Skeletal muscle satellite cell (primary cell): ENCODE data around the gene RWDD3.

Experiments
- H3K27me3 ChIP-seq: 2 replicates; pipeline ENCODE4 v1.7.0; 2013; ENCODE audit warnings: low read length; ENCODE audit not compliant: control insufficient read depth, insufficient read depth
- H3K36me3 ChIP-seq: 2 replicates; pipeline ENCODE4 v1.7.0; 2013; ENCODE audit warnings: mild to moderate bottlenecking, control low read depth, low read length; ENCODE audit not compliant: insufficient read depth
- H3K4me1 ChIP-seq: 2 replicates; pipeline ENCODE4 v1.7.0; 2013; ENCODE audit warnings: low read length; ENCODE audit not compliant: control insufficient read depth, insufficient read depth
- H3K4me2 ChIP-seq: 2 replicates; pipeline ENCODE4 v1.7.0; 2013; ENCODE audit warnings: mild to moderate bottlenecking, low read length
- H3K4me3 ChIP-seq: 2 replicates; pipeline ENCODE4 v1.7.0; 2013; ENCODE audit warnings: low read length
- H3K9ac ChIP-seq: 2 replicates; pipeline ENCODE4 v1.7.0; 2013; ENCODE audit warnings: mild to moderate bottlenecking, low read depth, low read length, moderate library complexity
- H3K9me3 ChIP-seq: replicated peaks from 2 replicates; pipeline ENCODE4 v1.7.0; 2013; ENCODE audit warnings: mild to moderate bottlenecking, control low read depth, low read length

RWDD3 gene

DNA sequence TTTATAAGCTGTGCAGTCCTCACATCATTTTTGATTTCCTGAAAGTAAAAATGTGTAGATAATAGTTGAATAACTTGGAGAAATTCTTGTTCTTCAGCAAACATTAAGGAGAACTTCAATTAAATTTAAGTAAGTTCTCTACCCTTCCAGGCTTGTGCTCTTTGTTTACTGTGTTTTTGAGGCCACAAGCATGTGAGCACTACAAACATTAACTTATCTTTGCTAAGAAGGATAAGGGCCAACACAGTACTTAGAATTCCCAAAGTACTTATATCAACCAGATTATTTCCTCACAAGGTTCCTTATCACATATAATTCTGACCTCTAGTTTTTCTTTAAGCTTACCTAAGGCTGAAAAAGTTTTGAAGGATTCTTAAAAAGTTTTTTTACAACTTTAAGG, 24.7 kb upstream of the RWDD3 start:
- Histone ChIP-seq H3K9me3 (no peaks in the 10 kb centered on the region), H3K4me2 (no peak overlapping the region), H3K36me3 (no peaks in the 10 kb centered on the region), H3K4me3 (no peak overlapping the region), H3K4me1 (no peaks in the 10 kb centered on the region), H3K9ac (no peak overlapping the region), H3K27me3 (no peaks in the 10 kb centered on the region)

- peaks cover 3% of the 10 kb centered on the region for H3K27me3 ChIP-seq
- H3K9me3 ChIP-seq, result no peaks in the 10 kb centered on the region
Observed at GRCh38 chr1:95216292-95216990, 17.6 kb upstream of the RWDD3 start.

GRCh38 chr1:95217371-95217770, 16.6 kb upstream of the RWDD3 start:
- Histone ChIP-seq H3K9me3 (no peaks in the 10 kb centered on the region), H3K4me2 (no peak overlapping the region), H3K27me3 (peaks cover 3% of the 10 kb centered on the region), H3K4me3 (no peak overlapping the region), H3K36me3 (no peaks in the 10 kb centered on the region), H3K9ac (no peak overlapping the region), H3K4me1 (no peaks in the 10 kb centered on the region)

More at GRCh38 chr1:95216292-95216990, 17.6 kb upstream of the RWDD3 start:
- Histone ChIP-seq H3K4me1 (no peaks in the 10 kb centered on the region), H3K4me2 (no peak overlapping the region), H3K9ac (no peak overlapping the region), H3K4me3 (no peak overlapping the region), H3K36me3 (no peaks in the 10 kb centered on the region)

GRCh38 chr1:95219407-95219806, 14.6 kb upstream of the RWDD3 start:
- no peak overlapping the region for H3K9ac ChIP-seq
- no peaks in the 10 kb centered on the region for H3K36me3 ChIP-seq
- no peak overlapping the region for H3K4me3 ChIP-seq
- H3K4me1 ChIP-seq, result no peaks in the 10 kb centered on the region
- H3K27me3 ChIP-seq, result peaks cover 3% of the 10 kb centered on the region
- no peaks in the 10 kb centered on the region for H3K9me3 ChIP-seq
- no peak overlapping the region for H3K4me2 ChIP-seq

- Histone ChIP-seq H3K27me3 (peaks cover 3% of the 10 kb centered on the region), H3K4me3 (no peak overlapping the region), H3K9ac (no peak overlapping the region), H3K4me2 (no peak overlapping the region), H3K9me3 (no peaks in the 10 kb centered on the region), H3K36me3 (no peaks in the 10 kb centered on the region), H3K4me1 (no peaks in the 10 kb centered on the region)
Observed at GRCh38 chr1:95221306-95221705, 12.7 kb upstream of the RWDD3 start.

- Histone ChIP-seq H3K27me3 (peaks cover 3% of the 10 kb centered on the region), H3K9me3 (no peaks in the 10 kb centered on the region), H3K9ac (no peak overlapping the region), H3K4me2 (no peak overlapping the region), H3K36me3 (no peaks in the 10 kb centered on the region), H3K4me3 (no peak overlapping the region), H3K4me1 (no peaks in the 10 kb centered on the region)
Observed at GRCh38 chr1:95222629-95223028, 11.4 kb upstream of the RWDD3 start.

GRCh38 chr1:95223110-95223509, 10.9 kb upstream of the RWDD3 start:
- H3K4me1 ChIP-seq, result no peaks in the 10 kb centered on the region
- H3K27me3 ChIP-seq, result peaks cover 3% of the 10 kb centered on the region
- H3K4me2 ChIP-seq, result no peak overlapping the region
- H3K9me3 ChIP-seq, result no peaks in the 10 kb centered on the region
- no peak overlapping the region for H3K4me3 ChIP-seq
- no peak overlapping the region for H3K9ac ChIP-seq
- no peaks in the 10 kb centered on the region for H3K36me3 ChIP-seq

DNA sequence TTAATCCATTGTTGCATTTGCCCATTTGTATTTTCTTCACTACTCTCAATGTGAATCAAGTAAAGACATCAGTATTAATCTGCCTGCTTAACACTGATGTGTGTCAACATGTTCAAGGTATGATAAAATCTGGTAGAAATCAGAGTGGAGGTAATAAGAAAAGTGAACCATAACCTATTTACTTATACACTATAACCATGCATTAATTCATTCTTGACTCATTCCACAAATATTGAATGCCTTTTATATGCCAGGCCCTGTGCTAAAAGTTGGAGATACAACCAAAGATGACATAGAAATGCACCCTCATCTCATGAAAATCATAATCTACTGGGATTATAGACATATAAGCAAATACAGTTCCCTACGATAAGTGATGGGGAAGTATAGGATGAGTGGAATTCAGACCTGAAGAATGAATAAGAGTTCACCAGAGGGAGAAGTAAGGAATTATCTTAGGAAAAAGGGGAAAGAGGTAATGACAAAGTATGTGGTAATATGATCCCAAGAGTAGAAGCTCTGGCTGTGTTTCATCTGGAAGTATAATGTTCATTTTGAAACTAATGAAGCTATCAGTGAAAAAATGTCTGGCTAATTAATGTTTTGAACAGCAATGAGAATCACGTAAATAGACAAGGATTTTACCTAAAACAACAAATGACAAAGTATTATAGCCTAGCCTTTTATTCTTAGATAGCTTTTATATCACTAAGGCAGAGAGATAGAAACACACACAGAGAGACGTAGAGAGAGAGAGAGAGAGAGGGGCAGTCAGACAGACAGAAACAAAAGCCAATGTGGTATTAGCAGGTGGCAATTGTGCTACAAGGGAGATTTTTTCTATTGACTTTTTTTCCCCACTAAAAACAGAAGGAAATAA, 7.0 kb upstream of the RWDD3 start:
- H3K4me2 ChIP-seq, result no peak overlapping the region
- no peaks in the 10 kb centered on the region for H3K9me3 ChIP-seq
- H3K27me3 ChIP-seq, result no peaks in the 10 kb centered on the region
- H3K4me3 ChIP-seq, result no peak overlapping the region
- no peaks in the 10 kb centered on the region for H3K36me3 ChIP-seq
- H3K4me1 ChIP-seq, result no peaks in the 10 kb centered on the region
- no peak overlapping the region for H3K9ac ChIP-seq

GRCh38 chr1:95229037-95229436, 5.0 kb upstream of the RWDD3 start:
- no peak overlapping the region for H3K9ac ChIP-seq
- H3K9me3 ChIP-seq, result no peaks in the 10 kb centered on the region
- no peaks in the 10 kb centered on the region for H3K27me3 ChIP-seq
- H3K4me1 ChIP-seq, result peaks cover 15% of the 10 kb centered on the region
- no peak overlapping the region for H3K4me2 ChIP-seq
- no peaks in the 10 kb centered on the region for H3K36me3 ChIP-seq
- H3K4me3 ChIP-seq, result no peak overlapping the region

- Histone ChIP-seq H3K4me1 (peaks cover 15% of the 10 kb centered on the region), H3K9me3 (no peaks in the 10 kb centered on the region), H3K27me3 (no peaks in the 10 kb centered on the region)
Observed at GRCh38 chr1:95229706-95230105, 4.3 kb upstream of the RWDD3 start.

GRCh38 chr1:95230256-95230655, 3.8 kb upstream of the RWDD3 start:
- Histone ChIP-seq H3K4me1 (peaks cover 15% of the 10 kb centered on the region), H3K36me3 (no peaks in the 10 kb centered on the region), H3K9ac (no peak overlapping the region), H3K4me2 (no peak overlapping the region), H3K27me3 (no peaks in the 10 kb centered on the region), H3K9me3 (no peaks in the 10 kb centered on the region), H3K4me3 (no peak overlapping the region)

More at GRCh38 chr1:95229706-95230105, 4.3 kb upstream of the RWDD3 start:
- Histone ChIP-seq H3K36me3 (no peaks in the 10 kb centered on the region), H3K4me2 (no peak overlapping the region), H3K4me3 (no peak overlapping the region), H3K9ac (no peak overlapping the region)
